Measurements from ENCODE around the gene ECE2. TPM values are rescaled to one million over a fixed set of nuclear protein-coding genes. Genes with fewer than 3 reads are reported as not detected.
"Not testable (repeated sequence)": the region's sequence is repeated elsewhere in the genome, so short reads cannot be mapped to it uniquely, and the experiment has no call there.

Gene ECE2
- total RNA-seq, 2 donors from 2014 or later: not detected

GRCh38 chr3:184261854-184262763, 13.7 kb upstream of the ECE2 start:
- Mint-ChIP-seq H3K36me3 (ENCODE audit: insufficient read depth in 2 of 2) (peaks cover 2 to 8% of the 10 kb centered on the region in 2 donors), H3K4me3 (peak overlapping the region; percentile 80 to 82), H3K4me1 (ENCODE audit: low read depth) (peaks cover 21% of the 10 kb centered on the region), H3K27ac (no peak overlapping the region), H3K27me3 (ENCODE audit: low read depth) (peaks cover 40% of the 10 kb centered on the region), H3K9me3 (no peaks in the 10 kb centered on the region)
- ATAC-seq (replicated peaks in 1 of 2) (peak; percentile 34 to 36), DNase-seq (peak; percentile 25 to 27)

DNA sequence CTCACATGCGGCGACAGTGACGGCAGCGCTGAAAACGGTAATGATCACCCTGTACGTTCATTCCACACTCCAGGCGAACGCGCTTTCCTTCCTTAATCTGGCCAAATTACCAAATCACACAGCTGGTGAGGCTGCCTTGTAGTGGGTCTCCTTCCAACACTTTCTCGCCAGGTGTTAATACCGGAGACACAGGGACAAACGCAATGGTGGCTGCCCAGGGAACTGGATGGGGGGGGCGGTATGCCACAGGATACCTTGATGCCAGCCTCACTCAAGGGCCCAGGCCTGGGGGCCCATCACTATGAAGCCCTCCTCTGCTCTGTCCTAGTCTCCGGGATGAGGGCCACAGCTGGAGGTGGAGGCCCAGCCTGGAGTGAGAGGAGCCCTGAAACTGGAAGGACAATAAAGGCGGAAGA, 13.1 kb upstream of the ECE2 start:
- Mint-ChIP-seq H3K36me3 (ENCODE audit: insufficient read depth in 2 of 2) (peaks cover 4 to 10% of the 10 kb centered on the region in 2 donors), H3K4me3 (peak overlapping the region; percentile 77 to 80), H3K27ac (no peak overlapping the region), H3K4me1 (ENCODE audit: low read depth) (peaks cover 21% of the 10 kb centered on the region), H3K9me3 (peaks cover 0 to 2% of the 10 kb centered on the region in 2 donors), H3K27me3 (ENCODE audit: low read depth) (peaks cover 46% of the 10 kb centered on the region)
- no peak for ATAC-seq (replicated peaks in 1 of 2)
- DNase-seq: no peak

DNA sequence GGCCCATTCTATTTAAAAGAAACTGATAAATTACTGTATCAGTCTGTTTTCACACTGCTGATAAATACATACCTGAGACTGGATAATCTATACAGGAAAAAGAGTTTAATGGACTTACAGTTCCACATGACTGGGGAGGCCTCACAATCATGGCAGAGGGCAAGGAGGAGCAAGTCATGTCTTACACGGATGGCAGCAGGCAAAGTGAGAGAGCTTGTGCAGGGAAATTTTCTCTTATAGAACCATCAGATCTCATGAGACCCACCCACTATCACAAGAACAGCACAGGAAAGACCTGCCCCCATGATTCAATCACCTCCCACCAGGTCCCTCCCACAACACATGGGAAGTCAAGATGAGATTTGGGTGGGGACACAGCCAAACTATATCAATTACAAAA, 8.6 kb upstream of the ECE2 start:
- not testable (repeated sequence) for H3K27ac Mint-ChIP-seq; H3K9me3 Mint-ChIP-seq; H3K36me3 Mint-ChIP-seq (ENCODE audit: insufficient read depth in 2 of 2)

GRCh38 chr3:184272269-184272668, 3.6 kb upstream of the ECE2 start:
- H3K9me3 Mint-ChIP-seq: peaks cover 0 to under 1% of the 10 kb centered on the region in 2 donors
- peaks cover 36% of the 10 kb centered on the region for H3K27me3 Mint-ChIP-seq (ENCODE audit: low read depth)

More for the DNA sequence above, 8.6 kb upstream of the ECE2 start:
- not testable (repeated sequence) for H3K4me3 Mint-ChIP-seq; ATAC-seq (replicated peaks in 1 of 2); H3K4me1 Mint-ChIP-seq (ENCODE audit: low read depth); DNase-seq
- peaks cover 31% of the 10 kb centered on the region for H3K27me3 Mint-ChIP-seq (ENCODE audit: low read depth)

DNA sequence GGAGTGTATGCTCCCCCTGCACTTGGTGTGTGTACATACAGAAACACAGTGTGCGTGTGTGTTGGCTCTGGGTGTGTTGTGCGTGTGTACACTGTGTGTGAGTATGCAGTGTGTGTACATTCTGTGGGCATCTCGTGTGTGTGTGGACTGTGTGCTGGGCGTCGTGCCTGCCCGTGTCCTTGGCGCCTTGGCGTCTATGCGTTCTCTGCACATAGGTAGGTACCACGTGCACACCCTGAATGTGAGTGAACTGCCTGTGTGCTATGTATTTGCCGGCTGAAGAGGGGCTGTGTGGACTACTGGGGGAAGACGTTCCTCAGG, 481 bp upstream of the ECE2 start:
- peak overlapping the region; percentile 10 to 58 for H3K4me3 Mint-ChIP-seq
- ATAC-seq (replicated peaks in 1 of 2) (no peak), DNase-seq (no peak)
- no peak overlapping the region for H3K27ac Mint-ChIP-seq
- peaks cover 0 to 5% of the 10 kb centered on the region in 2 donors for H3K36me3 Mint-ChIP-seq (ENCODE audit: insufficient read depth in 2 of 2)
- peaks cover 4% of the 10 kb centered on the region for H3K4me1 Mint-ChIP-seq (ENCODE audit: low read depth)
- peaks cover 45% of the 10 kb centered on the region for H3K27me3 Mint-ChIP-seq (ENCODE audit: low read depth)
- no peaks in the 10 kb centered on the region for H3K9me3 Mint-ChIP-seq

More at GRCh38 chr3:184272269-184272668, 3.6 kb upstream of the ECE2 start:
- H3K4me1 Mint-ChIP-seq (ENCODE audit: low read depth): peaks cover 4% of the 10 kb centered on the region
- no peak overlapping the region for H3K27ac Mint-ChIP-seq
- DNase-seq: no peak
- ATAC-seq (replicated peaks in 1 of 2): no peak
- peaks cover 0 to 5% of the 10 kb centered on the region in 2 donors for H3K36me3 Mint-ChIP-seq (ENCODE audit: insufficient read depth in 2 of 2)
- no peak overlapping the region for H3K4me3 Mint-ChIP-seq

- no peaks in the 10 kb centered on the region for H3K9me3 Mint-ChIP-seq
- peaks cover 4% of the 10 kb centered on the region for H3K4me1 Mint-ChIP-seq (ENCODE audit: low read depth)
- H3K36me3 Mint-ChIP-seq (ENCODE audit: insufficient read depth in 2 of 2): peaks cover 0 to 5% of the 10 kb centered on the region in 2 donors
- no peak overlapping the region for H3K4me3 Mint-ChIP-seq
- H3K27me3 Mint-ChIP-seq (ENCODE audit: low read depth): peaks cover 45% of the 10 kb centered on the region
- no peak for ATAC-seq (replicated peaks in 1 of 2)
- no peak for DNase-seq
- H3K27ac Mint-ChIP-seq: no peak overlapping the region
These were observed 1.5 kb downstream of the ECE2 start for GRCh38 chr3:184277366-184277765.

DNA sequence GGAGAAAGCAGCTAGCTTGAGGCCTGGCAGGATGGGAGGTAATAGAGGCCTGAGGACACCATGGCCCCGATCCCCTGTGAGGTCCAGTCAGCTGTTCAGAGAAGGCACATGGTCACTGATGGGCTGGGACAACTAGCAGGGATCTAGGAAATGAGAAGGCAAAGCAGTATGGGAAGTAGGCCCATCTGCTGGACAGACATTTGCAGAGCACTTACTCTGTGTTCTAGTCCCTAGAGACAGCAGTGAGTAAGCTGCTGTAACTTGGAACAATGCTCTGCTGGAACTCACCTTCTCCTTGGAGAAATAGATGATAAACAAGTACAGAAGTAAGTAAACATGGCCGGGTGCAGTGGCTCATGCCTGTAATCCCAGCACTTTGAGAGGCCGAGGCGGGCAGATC, 7.1 kb downstream of the ECE2 start:
- DNase-seq (no peak), ATAC-seq (replicated peaks in 1 of 2) (no peak)
- H3K4me3 Mint-ChIP-seq: no peak overlapping the region
- H3K36me3 Mint-ChIP-seq (ENCODE audit: insufficient read depth in 2 of 2): no peaks in the 10 kb centered on the region
- peaks cover 27% of the 10 kb centered on the region for H3K27me3 Mint-ChIP-seq (ENCODE audit: low read depth)
- H3K4me1 Mint-ChIP-seq (ENCODE audit: low read depth): no peaks in the 10 kb centered on the region
- H3K27ac Mint-ChIP-seq: no peak overlapping the region
- no peaks in the 10 kb centered on the region for H3K9me3 Mint-ChIP-seq

DNA sequence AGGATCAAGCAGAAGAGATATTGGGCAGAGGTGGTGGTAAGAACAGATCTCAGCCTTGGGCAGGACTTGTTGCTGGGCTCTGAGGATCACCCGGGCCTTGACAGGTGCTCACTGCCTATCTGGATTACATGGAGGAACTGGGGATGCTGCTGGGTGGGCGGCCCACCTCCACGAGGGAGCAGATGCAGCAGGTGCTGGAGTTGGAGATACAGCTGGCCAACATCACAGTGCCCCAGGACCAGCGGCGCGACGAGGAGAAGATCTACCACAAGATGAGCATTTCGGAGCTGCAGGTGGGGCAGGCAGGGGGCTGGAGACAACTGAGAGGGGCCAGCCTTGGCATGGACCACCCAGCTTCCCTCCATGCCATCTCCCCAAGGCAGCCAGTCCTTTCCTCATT, 7.9 kb downstream of the ECE2 start:
- Mint-ChIP-seq H3K4me3 (no peak overlapping the region), H3K27ac (no peak overlapping the region), H3K4me1 (ENCODE audit: low read depth) (no peaks in the 10 kb centered on the region), H3K27me3 (ENCODE audit: low read depth) (peaks cover 23% of the 10 kb centered on the region), H3K9me3 (no peaks in the 10 kb centered on the region), H3K36me3 (ENCODE audit: insufficient read depth in 2 of 2) (no peaks in the 10 kb centered on the region)
- ATAC-seq (replicated peaks in 1 of 2): no peak
- DNase-seq: no peak

GRCh38 chr3:184284696-184285095, 8.9 kb downstream of the ECE2 start:
- Mint-ChIP-seq H3K4me1 (ENCODE audit: low read depth) (no peaks in the 10 kb centered on the region), H3K27ac (no peak overlapping the region), H3K36me3 (ENCODE audit: insufficient read depth in 2 of 2) (no peaks in the 10 kb centered on the region), H3K27me3 (ENCODE audit: low read depth) (peaks cover 20% of the 10 kb centered on the region), H3K9me3 (no peaks in the 10 kb centered on the region), H3K4me3 (no peak overlapping the region)
- DNase-seq (peak; percentile 31 to 49), ATAC-seq (replicated peaks in 1 of 2) (peak; percentile 34 to 64)

- Mint-ChIP-seq H3K27ac (no peak overlapping the region), H3K4me1 (ENCODE audit: low read depth) (no peaks in the 10 kb centered on the region)
These were observed 13.7 kb downstream of the ECE2 start for GRCh38 chr3:184289426-184289938.

DNA sequence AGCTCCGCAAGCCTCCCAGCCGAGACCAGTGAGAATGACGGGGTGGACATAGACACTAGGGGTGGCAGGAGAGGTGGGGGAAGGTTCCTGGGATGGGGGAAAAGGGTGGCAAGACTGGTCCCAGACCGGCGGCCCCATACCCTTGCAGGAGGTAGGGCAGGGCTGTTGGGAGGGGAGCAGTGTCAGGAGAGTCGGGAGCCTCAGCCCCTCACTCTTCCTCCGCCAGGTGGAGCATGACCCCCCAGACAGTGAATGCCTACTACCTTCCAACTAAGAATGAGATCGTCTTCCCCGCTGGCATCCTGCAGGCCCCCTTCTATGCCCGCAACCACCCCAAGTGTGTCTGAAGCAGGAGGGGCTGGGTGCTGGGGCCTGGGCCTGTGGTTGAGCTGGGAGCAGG, 14.5 kb downstream of the ECE2 start:
- ATAC-seq (replicated peaks in 1 of 2) (no peak), DNase-seq (no peak)
- Mint-ChIP-seq H3K9me3 (no peaks in the 10 kb centered on the region), H3K36me3 (ENCODE audit: insufficient read depth in 2 of 2) (no peaks in the 10 kb centered on the region), H3K4me3 (no peak overlapping the region), H3K27ac (no peak overlapping the region), H3K4me1 (ENCODE audit: low read depth) (no peaks in the 10 kb centered on the region), H3K27me3 (ENCODE audit: low read depth) (peaks cover 18% of the 10 kb centered on the region)

More at GRCh38 chr3:184289426-184289938, 13.7 kb downstream of the ECE2 start:
- no peak overlapping the region for H3K4me3 Mint-ChIP-seq
- H3K9me3 Mint-ChIP-seq: no peaks in the 10 kb centered on the region
- H3K27me3 Mint-ChIP-seq (ENCODE audit: low read depth): peaks cover 20% of the 10 kb centered on the region
- no peaks in the 10 kb centered on the region for H3K36me3 Mint-ChIP-seq (ENCODE audit: insufficient read depth in 2 of 2)
- DNase-seq: peak; percentile 72 to 75
- peak; percentile 78 for ATAC-seq (replicated peaks in 1 of 2)

DNA sequence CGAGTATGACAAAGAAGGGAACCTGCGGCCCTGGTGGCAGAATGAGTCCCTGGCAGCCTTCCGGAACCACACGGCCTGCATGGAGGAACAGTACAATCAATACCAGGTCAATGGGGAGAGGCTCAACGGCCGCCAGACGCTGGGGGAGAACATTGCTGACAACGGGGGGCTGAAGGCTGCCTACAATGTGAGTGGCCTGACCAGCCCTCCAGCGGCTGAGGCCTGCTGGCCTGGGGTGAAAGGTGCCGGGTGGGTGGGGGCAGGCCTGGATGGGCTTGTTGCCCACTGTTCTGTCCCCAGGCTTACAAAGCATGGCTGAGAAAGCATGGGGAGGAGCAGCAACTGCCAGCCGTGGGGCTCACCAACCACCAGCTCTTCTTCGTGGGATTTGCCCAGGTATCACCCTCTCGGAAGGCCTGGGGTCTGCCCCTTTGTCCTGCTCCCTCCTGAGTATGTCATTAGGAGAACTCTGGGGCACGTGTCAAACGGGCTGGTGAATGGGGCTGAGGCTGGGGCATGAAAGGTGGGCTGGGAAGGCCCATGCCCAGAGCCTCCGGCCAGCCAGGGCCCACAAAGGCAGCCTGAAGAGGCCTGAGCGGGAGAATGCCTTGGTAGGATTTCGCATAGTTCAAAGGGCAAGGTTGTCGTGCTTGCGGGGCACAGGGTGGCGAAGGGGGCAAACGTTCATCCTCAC, 15.4 kb downstream of the ECE2 start:
- H3K36me3 Mint-ChIP-seq (ENCODE audit: insufficient read depth in 2 of 2): no peaks in the 10 kb centered on the region
- H3K4me3 Mint-ChIP-seq: no peak overlapping the region
- no peak for DNase-seq
- H3K27me3 Mint-ChIP-seq (ENCODE audit: low read depth): peaks cover 9% of the 10 kb centered on the region
- no peaks in the 10 kb centered on the region for H3K4me1 Mint-ChIP-seq (ENCODE audit: low read depth)
- H3K9me3 Mint-ChIP-seq: no peaks in the 10 kb centered on the region
- no peak overlapping the region for H3K27ac Mint-ChIP-seq
- ATAC-seq (replicated peaks in 1 of 2): no peak

GRCh38 chr3:184291738-184292445, 16.1 kb downstream of the ECE2 start:
- Mint-ChIP-seq H3K4me3 (no peak overlapping the region), H3K36me3 (ENCODE audit: insufficient read depth in 2 of 2) (no peaks in the 10 kb centered on the region), H3K27ac (no peak overlapping the region), H3K4me1 (ENCODE audit: low read depth) (no peaks in the 10 kb centered on the region), H3K9me3 (no peaks in the 10 kb centered on the region), H3K27me3 (ENCODE audit: low read depth) (peaks cover 4% of the 10 kb centered on the region)
- DNase-seq (no peak), ATAC-seq (replicated peaks in 1 of 2) (no peak)

Data from activated T-cell treated with anti-CD3 and anti-CD28 coated beads, Interleukin-2, amount 50 U/mL, for 72 hours (primary cell).